RWPE1 (cell line): Measurements from ENCODE around the gene DMD.

Source experiments
- CTCF ChIA-PET: fragments of 350-600 bp; sonication (Branson Sonifier 250); formaldehyde crosslinking; extraction: SDS; loops from one replicate; lab custom pipeline; 2021; lab: Yijun Ruan, JAX
- POLR2A ChIA-PET: fragments of 400-600 bp; formaldehyde crosslinking; extraction: SDS; loops from one replicate; lab custom pipeline; 2020; ENCODE audit warnings: antibody characterized with exemption; ENCODE audit not compliant: low non-redundant PET; lab: Yijun Ruan, JAX
- DNase-seq: peaks from one replicate; pipeline ENCODE4 v3.0.0; 2012; ENCODE audit warnings: low spot score
- H3K27ac ChIP-seq: fragments of 450-650 bp; 2 replicates; pipeline ENCODE4 v1.5.1; 2017
- TF ChIP-seq, protein P1 (sequence below): fragments of 450-650 bp; conservative IDR thresholded peaks from 2 replicates; pipeline ENCODE4 v1.5.1; 2017; ENCODE audit warnings: low read depth, mild to moderate bottlenecking

The DMD gene

DNA sequence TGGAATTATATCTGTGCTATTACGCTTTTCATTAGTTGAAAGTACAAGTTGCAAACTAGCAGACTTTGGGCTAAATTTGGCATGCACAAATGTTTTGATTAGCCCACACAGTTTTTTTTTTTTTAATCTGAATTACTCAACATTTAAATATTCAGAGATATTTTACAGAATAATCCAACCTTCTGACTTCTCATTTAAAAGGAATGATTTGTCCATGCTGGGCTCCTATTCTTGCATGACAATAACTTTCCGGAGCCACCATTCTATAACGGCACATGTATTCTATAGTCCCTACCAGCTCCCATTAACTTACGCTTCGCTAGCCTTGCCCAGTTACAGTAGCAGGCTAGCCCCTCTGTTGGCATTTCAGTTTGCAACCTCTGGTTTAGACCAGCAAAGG, 1920.2 kb downstream of the DMD start:
- ChIA-PET CTCF (interaction anchor here (1.1 kb wide), 1 partner anchor 253 kb away, joined by 8 read pairs; no protein-coding TSS in a partner anchor), POLR2A (no interaction called here)
- H3K27ac ChIP-seq = no peak overlapping the region
- no peak for DNase-seq
- TF ChIP-seq, protein P1, sequence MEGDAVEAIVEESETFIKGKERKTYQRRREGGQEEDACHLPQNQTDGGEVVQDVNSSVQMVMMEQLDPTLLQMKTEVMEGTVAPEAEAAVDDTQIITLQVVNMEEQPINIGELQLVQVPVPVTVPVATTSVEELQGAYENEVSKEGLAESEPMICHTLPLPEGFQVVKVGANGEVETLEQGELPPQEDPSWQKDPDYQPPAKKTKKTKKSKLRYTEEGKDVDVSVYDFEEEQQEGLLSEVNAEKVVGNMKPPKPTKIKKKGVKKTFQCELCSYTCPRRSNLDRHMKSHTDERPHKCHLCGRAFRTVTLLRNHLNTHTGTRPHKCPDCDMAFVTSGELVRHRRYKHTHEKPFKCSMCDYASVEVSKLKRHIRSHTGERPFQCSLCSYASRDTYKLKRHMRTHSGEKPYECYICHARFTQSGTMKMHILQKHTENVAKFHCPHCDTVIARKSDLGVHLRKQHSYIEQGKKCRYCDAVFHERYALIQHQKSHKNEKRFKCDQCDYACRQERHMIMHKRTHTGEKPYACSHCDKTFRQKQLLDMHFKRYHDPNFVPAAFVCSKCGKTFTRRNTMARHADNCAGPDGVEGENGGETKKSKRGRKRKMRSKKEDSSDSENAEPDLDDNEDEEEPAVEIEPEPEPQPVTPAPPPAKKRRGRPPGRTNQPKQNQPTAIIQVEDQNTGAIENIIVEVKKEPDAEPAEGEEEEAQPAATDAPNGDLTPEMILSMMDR = no peak

DNA sequence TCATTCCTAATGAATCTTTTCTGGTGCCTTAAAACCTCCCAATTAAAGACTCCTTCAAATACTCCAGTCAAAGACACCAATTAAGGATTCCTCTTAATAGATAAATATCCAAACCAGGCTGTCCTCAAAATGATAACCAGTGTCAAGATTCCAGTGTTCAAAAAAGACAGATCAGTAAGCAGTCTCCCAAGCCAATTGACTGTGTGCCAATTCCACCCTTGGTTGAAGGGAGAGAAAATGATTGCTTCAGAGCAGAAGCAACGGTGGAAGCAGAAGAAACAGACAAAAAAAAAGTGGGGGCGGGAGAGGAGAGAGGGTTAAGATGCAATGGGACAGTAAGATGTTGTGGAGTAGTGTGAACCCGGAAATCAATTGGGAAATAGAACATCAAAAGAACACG, 1923.5 kb downstream of the DMD start:
- TF ChIP-seq, protein P1 = no peak
- CTCF ChIA-PET = no interaction called here
- POLR2A ChIA-PET = no interaction called here
- DNase-seq = no peak
- no peak overlapping the region for H3K27ac ChIP-seq

DNA sequence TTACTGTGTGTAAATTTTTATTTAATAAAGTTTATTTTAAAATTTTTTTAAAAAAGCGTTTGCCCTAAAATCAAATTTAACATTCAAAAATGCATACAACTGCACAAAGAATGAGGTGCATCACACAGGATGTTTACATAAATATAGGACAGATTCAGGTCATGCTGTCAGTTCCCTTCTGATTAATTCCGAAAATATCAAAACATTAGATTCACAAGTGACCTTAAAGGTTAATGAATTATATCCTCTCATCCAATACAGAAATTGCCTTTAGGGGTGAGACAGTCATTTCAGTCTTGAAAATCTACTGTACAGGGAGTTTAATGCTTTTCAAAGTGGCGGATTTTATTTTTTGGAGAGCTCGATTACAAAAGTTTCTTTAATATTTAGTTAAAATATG, 1930.8 kb downstream of the DMD start:
- H3K27ac ChIP-seq = no peak overlapping the region
- POLR2A ChIA-PET = no interaction called here
- no peak for DNase-seq
- CTCF ChIA-PET = interaction anchor here (0.6 kb wide), 1 partner anchor 21 kb away, joined by 3 read pairs; no protein-coding TSS in a partner anchor
- TF ChIP-seq, protein P1 = no peak

DNA sequence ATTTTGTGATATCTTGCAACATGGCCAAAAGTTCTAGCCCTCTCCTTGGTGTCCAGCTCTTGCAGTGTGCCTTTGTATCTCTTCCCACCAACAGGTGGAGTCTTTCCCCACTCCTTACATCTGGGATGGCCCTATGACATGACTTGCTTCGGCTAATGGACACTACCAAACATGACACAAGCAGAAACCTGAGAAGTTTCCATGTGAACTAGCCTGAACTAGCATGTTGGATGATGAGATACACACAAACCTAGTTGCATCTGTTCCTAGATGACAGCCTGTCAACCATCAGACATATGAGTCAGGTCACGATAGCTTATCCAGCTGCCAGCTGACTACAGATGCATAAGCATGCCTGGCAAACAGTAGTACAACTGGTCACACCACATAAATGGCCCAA, 1932.0 kb downstream of the DMD start:
- ChIA-PET CTCF (interaction anchor here (0.6 to 0.9 kb wide), 2 partner anchors 65 to 386 kb away, joined by 3 read pairs; no protein-coding TSS in a partner anchor), POLR2A (no interaction called here)
- DNase-seq = peak; percentile 6
- H3K27ac ChIP-seq = no peak overlapping the region
- TF ChIP-seq, protein P1 = no peak

DNA sequence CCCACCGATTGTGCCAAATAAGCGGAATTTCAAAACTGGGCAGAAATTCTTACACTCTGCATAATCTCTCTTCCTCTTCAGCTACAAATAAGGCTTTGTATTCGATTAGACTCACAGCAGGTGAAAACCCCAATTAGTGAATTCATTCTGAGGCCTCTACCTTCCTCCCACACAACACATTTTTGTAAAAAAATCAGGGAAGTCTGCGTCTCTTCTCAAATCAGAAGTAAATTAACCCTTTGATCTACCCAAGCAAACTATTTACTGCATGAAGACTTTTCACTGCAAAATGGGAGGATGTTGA, 1938.9 kb downstream of the DMD start:
- POLR2A ChIA-PET = no interaction called here
- no peak for DNase-seq
- TF ChIP-seq, protein P1 = no peak
- CTCF ChIA-PET = interaction anchor here (0.7 kb wide), 1 partner anchor 441 kb away, joined by 3 read pairs; no protein-coding TSS in a partner anchor
- no peak overlapping the region for H3K27ac ChIP-seq

DNA sequence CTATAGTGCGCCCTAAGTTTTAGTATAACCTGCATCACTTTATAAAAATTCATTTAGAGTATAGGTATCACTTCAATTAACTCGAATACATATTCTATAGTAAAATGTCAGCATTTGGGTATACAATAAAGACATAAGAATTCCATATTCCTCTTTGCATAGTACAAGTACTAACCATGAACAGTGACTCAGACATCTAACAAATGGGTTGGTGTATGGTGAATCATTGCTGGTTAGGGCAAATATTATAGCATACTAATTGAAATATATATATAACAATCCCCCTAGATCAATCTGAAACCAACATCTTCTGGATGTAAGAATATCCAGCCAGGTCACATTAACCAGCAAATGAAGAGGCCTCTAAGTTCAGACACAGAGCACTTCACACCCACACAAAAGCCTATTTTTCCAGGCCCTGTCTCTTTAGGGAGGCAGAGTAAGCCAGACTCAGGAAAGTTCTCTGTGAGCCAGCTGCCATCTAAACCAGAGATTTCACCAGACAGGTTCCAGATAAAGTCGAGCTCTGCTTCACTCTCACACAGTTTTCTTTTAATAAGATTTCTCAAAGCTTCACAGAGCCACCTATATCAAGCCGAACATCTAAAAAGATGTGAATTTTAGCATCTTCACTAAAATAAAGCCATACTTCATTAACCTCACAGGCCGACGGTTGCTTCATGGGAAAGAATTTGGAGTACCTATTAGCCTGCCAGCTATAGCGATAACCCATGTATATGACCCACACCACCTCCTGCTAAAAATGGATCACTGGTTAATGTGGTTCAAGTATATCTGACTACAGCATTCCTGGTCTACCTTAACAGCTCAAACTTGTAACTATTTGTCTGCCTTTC, 1939.5 kb downstream of the DMD start:
- peak; percentile 7 for DNase-seq
- TF ChIP-seq, protein P1 = no peak
- ChIA-PET POLR2A (no interaction called here), CTCF (interaction anchor here (0.7 kb wide), 1 partner anchor 441 kb away, joined by 3 read pairs; no protein-coding TSS in a partner anchor)
- no peak overlapping the region for H3K27ac ChIP-seq
